Measurements from ENCODE around the gene IL3.

Gene IL3

GRCh38 chr5:132073231-132074013 lies 13.0 kb downstream of the IL3 start, which contains the start of gene CSF2:
CSF2 (plus strand) TSS chr5:132073789; CDS start chr5:132073824, 35 bp downstream.
- DNase-seq, result no peak

GRCh38 chr5:132074091-132074771 lies 13.8 kb downstream of the IL3 start:
- DNase-seq, result no peak

- DNase-seq, result no peak
These were observed 14.6 kb downstream of the IL3 start for GRCh38 chr5:132074772-132075718.

DNA sequence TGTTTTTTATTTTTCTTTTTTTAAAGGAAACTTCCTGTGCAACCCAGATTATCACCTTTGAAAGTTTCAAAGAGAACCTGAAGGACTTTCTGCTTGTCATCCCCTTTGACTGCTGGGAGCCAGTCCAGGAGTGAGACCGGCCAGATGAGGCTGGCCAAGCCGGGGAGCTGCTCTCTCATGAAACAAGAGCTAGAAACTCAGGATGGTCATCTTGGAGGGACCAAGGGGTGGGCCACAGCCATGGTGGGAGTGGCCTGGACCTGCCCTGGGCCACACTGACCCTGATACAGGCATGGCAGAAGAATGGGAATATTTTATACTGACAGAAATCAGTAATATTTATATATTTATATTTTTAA lies 15.2 kb downstream of the IL3 start:
- no peak for DNase-seq

DNA sequence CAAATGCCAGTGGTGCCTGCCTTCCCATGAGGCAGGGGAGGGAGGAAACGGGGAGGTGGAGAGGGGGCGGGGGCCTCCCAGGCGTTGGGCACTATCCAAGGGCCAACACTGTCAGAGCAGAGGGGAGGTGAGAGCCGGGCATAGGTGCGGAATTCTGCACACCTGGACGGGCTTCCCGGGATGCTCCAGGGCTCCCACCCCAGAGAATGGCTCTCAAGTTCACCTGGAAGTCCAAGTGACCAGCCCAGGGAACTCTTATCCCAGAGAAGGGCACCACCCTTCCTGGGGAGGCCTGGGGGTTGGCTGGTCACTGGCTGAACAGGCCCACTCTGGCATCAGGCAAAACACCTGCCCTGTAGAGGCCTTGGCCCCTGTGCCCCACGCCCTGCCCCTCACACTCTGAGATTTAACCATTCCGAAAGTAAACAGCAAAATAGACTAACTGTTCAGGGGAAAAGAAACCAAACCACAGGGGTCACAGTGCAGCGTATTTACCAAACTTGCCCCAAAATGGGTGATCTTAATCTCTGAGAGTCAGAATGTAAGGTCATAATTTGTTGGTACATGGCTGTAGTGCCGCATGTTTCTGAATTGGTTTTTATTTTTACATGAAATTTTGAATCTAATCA lies 15.9 kb downstream of the IL3 start:
- no peak for DNase-seq

- no peak for DNase-seq
These were observed 16.5 kb downstream of the IL3 start for GRCh38 chr5:132076983-132077382.

DNA sequence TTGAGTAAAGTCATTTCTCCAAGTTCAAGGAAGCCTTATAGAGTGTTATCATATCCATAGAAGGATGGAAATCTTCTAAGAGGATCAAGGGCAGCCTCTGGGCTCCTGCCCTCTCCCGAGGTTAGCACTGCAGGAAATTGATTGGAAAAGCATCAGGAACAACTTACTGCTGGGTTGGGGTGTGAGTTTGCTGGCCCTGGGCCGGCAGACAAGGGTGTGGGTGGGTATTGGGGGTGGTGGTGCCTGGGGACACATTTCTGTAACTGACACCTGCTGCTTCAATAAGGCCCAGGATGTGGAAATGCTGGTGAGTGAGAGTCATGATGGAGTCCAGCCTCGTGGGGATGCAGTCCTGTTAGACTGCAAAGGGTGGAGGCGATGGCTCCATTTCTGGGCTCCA lies 18.6 kb downstream of the IL3 start:
- DNase-seq, result no peak

- no peak for DNase-seq
These were observed 19.2 kb downstream of the IL3 start for GRCh38 chr5:132079619-132080018.

- DNase-seq, result no peak
These were observed 20.1 kb downstream of the IL3 start for GRCh38 chr5:132080595-132080994.

- no peak for DNase-seq
These were observed 21.0 kb downstream of the IL3 start for GRCh38 chr5:132081458-132081857.

- no peak for DNase-seq
These were observed 22.0 kb downstream of the IL3 start for GRCh38 chr5:132082329-132083023.

- no peak for DNase-seq
These were observed 22.7 kb downstream of the IL3 start for GRCh38 chr5:132083071-132083678.

DNA sequence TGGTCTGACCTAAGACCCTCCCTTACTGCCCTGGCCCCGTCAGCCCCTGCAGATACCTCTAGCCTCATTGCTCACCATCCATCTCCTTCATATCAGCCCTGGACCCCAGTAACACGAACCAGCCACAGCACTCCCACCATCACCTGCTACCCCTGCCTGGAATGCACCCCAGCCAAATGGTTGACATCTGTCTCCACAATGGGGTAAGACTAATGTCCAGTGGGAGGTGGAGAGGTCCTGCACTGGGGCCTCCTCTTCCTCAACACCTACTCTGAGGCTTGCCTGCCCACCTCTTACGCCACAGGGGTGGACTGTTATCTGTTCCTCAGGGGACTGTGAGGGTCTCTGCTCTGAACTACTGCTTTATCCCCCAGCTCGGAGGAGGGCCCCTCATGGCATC lies 25.2 kb downstream of the IL3 start:
- no peak for DNase-seq

DNA sequence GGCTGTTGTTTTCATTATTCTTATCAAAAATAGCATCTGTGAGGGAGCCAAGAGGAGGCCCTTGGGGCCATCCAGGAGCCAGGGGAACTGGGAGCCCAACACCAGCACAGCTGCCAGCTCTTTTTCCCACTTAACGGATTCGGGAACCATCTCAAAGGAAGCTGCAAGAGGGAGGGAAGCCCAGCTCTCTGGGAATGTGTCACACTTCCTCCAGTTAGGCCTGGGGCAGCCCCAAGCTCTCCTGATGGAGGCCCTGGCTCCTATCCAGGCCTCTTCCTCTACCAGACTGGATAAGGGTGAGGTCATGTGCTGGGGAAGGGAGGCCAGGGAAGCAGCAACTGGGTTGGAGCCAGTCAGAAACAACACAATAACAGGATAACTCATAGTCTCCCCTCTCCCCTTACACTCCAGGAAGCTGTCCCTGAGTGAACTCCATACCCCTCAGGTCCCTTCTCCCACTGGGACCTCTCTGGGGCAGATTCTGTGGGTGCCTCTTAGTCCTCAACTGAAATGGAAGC lies 25.9 kb downstream of the IL3 start:
- DNase-seq, result no peak

DNA sequence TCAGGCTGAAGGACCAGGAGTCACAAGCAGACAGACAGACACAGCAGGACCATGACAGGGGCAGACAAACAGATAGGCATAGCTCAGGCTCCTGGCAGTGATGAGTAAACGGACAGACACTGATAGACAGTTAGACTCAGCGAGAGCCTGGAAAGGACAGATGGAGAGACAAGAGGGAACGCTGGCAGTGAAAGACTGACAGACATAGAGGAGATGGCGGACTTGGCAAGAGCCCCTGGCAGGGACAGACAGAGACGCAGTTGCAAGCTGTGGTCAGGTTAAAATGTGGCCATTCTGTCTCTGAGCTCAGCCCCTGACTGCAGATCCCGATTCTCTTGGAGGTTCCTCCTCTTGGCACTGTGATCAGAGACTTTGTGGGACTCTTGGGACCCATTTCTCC lies 26.7 kb downstream of the IL3 start:
- no peak for DNase-seq

DNA sequence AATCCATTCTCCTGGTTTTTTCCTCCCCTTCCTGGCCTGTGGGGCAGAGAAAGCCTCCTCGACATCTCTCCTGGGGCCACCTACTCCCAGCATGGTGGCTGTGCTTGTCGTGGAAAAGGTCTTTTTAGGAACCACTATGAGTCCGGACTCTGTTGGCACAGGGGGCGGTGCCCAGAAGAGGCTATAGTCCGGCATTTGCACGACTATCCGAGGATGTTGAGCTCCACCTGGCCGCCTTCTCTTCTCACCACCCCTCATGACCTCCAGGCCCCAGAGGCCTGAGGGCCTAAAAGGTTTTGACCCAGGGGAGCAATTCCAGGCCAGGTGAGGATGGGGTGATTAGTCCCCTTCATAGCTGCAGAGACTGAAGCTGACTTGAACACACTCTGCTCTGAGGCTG lies 27.2 kb downstream of the IL3 start:
- DNase-seq, result no peak

- no peak for DNase-seq
These were observed 28.9 kb downstream of the IL3 start for GRCh38 chr5:132089363-132089762.

DNA sequence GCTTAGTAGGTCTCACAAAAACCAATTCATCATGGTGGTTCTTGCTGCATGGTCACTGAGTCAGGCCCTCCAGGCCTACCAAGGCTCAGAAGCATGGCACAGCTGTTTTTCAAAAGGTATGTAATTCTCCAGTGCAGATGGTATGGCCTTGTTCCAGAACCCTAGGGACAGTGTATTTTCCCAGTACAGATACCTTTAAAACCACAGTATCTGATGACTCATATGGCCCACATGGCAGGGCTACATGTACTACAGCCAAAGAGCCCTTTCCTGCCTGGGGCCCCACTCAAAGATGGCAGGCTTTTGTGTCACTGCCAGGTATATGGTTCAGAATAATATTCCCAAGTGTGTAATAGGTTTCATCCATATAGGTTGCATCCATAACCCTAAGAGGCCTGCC lies 29.7 kb downstream of the IL3 start:
- DNase-seq, result no peak

DNA sequence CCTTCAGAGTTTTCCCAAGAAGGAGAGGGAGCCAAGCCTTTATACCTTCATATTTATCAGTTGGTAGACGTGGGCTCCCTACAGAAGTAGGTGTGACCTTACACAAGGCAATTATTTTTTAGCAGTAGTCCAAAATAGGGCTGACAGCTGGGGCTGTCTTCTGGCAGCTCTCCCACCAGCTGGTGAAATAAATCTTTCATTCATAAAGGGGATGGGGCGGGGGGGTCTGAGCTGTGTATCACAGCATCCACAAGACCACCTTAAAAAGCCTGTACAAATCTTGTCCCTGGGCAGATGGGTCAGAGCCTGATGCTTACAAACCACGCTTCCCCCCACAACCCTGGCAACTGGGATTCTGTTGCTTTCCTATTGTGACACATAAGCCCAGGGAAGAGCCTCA lies 32.8 kb downstream of the IL3 start:
- no peak for DNase-seq

DNA sequence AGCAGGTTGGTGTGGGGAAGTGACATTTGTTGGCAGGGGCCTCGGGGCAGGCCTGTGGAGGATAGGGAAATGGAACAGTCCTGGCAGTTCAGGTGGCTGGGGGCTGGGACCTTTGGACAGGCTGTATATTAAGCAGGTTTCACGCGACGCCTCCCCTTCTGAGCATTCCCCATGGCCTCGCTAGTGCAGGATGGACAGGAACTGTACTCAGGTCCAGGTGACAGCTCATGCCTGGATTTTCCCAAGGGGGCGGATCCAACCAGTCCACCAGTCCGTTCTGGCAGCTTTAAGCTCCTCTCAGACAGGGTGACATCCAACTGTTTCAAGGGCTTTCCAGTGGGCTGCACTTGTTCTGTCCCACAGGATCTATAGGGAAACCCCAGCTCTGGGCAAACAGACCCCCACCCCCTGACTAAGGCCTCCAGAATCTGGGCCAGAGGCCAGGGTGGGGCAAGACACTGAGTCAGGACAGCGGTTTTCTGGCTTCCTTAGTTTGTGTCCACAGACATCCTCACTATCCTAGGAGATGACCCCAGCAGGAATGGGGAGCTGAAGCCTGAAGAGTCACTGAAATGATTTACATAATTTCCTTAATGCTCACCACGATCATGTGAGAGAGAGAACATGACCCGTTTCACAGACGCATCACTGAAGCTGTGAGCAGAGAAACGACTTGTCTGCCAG lies 34.1 kb downstream of the IL3 start:
- DNase-seq, result no peak

DNA sequence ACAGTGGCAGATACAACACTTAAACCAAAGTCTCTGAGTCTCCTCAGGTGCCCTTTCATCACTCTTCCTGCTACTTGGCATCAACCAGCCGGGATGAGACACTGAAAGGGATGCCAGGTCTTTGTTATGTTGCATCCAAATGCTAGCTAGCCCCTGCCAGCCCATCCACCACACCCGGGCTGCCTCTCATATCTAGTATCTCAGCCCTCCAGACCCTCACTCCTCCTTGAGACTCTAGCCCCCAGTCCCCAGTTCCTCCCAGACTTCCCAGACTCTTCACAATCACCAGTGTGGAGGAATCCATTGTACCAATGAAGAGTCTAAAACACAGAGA lies 34.6 kb downstream of the IL3 start:
- no peak for DNase-seq

All from activated gamma-delta T cell treated with Interleukin-2 at 50 U/mL for 16 hours (primary cell).